Testis (tissue), 2 donors: ENCODE data around the gene EXOC7.

ENCODE experiments used
- POLR2A ChIP-seq: fragments of 450-650 bp; IDR thresholded peaks from one replicate; pipeline ENCODE4 v1.6.1; 2017; ENCODE audit warnings: antibody characterized with exemption, mild to moderate bottlenecking, moderate library complexity
- TF ChIP-seq, protein P1 (sequence below), 3 experiments: fragments of 450-650 bp in 2 of 3; fragments of 200-600 bp in 1 of 3; sonication (generic) in 1 of 3; IDR thresholded peaks; one replicate each; pipeline ENCODE4 v1.5.1; 2016 to 2019; ENCODE audit warnings: antibody characterized with exemption in 3 of 3, mild to moderate bottlenecking in 2 of 3, moderate library complexity in 1 of 3

DNA sequence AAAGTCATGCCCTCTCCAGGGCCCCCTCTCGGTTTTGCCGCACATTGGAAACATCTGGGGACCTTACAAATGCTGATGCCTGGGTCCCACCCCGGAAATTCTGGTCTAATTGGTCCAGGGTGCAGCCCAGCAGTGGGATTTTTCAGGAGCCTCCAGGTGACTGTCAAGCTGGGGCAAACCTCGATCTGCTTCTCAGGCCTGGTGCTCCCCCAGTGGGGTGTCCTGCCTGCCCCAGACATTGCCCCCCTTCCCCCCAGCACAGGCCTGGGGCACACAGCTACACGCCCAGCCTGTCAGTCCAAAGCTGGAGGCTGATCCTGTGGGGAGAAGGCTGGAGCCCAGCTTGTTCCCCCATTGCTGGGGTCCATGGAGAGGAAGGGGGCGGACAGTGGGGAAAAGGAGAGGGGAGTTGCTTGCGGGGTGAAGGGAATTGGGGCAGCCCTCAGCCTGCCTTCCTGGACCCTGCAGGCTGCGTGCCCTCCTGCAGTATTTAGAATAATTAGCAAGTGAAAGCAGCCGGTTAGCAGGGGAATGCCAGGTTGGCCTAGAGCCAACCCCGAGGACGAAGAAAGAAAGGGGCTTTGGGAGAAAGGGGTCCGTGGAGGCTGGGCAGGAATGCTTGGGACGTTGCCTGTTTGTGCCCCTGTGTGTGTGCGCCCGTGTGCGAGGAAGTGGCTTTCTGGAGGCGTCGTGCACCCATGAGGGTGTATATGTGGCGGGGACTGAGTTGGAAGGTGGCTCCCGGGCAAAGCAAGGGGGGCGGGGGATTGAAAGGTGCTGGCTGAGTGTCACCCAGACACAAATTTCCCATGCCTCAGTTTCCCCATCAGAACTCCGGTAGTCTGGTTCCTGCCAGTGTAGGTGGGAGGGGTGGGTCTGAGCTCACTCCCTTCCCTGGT, 31.6 kb upstream of the EXOC7 start:
- TF ChIP-seq, protein P1, sequence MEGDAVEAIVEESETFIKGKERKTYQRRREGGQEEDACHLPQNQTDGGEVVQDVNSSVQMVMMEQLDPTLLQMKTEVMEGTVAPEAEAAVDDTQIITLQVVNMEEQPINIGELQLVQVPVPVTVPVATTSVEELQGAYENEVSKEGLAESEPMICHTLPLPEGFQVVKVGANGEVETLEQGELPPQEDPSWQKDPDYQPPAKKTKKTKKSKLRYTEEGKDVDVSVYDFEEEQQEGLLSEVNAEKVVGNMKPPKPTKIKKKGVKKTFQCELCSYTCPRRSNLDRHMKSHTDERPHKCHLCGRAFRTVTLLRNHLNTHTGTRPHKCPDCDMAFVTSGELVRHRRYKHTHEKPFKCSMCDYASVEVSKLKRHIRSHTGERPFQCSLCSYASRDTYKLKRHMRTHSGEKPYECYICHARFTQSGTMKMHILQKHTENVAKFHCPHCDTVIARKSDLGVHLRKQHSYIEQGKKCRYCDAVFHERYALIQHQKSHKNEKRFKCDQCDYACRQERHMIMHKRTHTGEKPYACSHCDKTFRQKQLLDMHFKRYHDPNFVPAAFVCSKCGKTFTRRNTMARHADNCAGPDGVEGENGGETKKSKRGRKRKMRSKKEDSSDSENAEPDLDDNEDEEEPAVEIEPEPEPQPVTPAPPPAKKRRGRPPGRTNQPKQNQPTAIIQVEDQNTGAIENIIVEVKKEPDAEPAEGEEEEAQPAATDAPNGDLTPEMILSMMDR (IDR thresholded peaks at IDR 0.05), result no peak
- TF ChIP-seq POLR2A, result no peak
